ENCODE data around the gene BPNT1.
A peak's percentile ranks its signal among the peaks of the same experiment; 100 is the strongest.

BPNT1 gene

DNA sequence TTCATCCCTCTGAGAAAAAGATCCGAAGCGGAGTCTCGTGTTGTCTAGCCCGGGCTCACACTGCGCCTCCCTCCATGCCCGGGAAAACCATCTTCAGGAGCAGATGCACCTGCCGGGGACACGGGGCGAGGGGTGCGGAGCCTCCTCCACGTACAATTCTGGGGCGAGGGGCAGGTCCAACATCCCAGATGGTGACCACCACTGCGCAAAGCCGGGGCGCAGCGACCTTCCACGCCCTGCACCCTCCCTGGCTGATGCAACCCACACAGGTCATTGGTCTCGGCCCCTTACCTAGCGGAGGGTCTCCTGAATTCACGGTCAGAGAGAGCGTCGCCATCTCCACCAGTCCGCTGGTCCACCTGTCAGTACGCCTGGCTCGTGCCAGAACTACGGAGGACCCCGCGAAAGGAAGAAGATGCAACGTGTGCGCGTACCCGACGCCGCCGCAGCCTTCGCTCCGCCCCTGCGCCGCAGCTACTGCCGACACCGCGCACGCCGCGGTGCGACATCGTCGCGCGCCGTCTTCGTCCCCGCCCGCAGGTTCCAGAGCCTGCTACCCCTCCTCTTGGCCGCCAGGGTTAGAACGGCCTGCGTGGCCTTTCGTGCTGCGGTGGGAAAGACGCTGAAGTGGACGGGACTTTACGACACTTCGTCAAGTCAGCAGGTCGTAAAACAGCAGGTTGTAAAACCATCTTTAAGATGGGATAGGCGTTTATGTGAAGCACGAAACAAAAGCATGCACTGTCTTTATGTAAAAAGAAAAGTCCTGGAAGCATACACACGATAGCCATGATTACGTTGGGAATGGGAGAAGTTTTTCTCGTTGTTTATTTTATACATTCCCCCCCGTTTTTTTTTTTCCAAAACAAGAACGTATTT, 43.3 kb downstream of the BPNT1 start, which contains the start of gene EPRS1:
EPRS1 (minus strand) TSS at position 454 of the 879 bp plus-strand sequence; CDS start at position 337, 117 bp downstream.
- H3K36me3 ChIP-seq (ENCODE audit: insufficient read depth, low read length): no peaks in the 10 kb centered on the region
- H3K9me3 ChIP-seq (ENCODE audit: insufficient read depth, low read depth, low read length): no peaks in the 10 kb centered on the region
- H3K4me1 ChIP-seq (ENCODE audit: insufficient read depth, low read length, poor library complexity, severe bottlenecking): peaks cover 23% of the 10 kb centered on the region
- H3K4me2 ChIP-seq (ENCODE audit: low read depth, low read length, poor library complexity, severe bottlenecking): peak within 1 kb of the TSS; percentile 81
- H3K9ac ChIP-seq (ENCODE audit: low read depth, low read length, poor library complexity, severe bottlenecking): peak within 1 kb of the TSS; percentile 82
- no peaks in the 10 kb centered on the region for H3K9me2 ChIP-seq (replicated peaks; ENCODE audit: low read depth, low read length)
- peaks cover 55% of the 10 kb centered on the region for H3K79me2 ChIP-seq (ENCODE audit: insufficient read depth, low read length)
- no peak for TF ChIP-seq EZH2phosphoT487 (IDR thresholded peaks at IDR 0.05; ENCODE audit: borderline replicate concordance)
- TF ChIP-seq, protein P1, sequence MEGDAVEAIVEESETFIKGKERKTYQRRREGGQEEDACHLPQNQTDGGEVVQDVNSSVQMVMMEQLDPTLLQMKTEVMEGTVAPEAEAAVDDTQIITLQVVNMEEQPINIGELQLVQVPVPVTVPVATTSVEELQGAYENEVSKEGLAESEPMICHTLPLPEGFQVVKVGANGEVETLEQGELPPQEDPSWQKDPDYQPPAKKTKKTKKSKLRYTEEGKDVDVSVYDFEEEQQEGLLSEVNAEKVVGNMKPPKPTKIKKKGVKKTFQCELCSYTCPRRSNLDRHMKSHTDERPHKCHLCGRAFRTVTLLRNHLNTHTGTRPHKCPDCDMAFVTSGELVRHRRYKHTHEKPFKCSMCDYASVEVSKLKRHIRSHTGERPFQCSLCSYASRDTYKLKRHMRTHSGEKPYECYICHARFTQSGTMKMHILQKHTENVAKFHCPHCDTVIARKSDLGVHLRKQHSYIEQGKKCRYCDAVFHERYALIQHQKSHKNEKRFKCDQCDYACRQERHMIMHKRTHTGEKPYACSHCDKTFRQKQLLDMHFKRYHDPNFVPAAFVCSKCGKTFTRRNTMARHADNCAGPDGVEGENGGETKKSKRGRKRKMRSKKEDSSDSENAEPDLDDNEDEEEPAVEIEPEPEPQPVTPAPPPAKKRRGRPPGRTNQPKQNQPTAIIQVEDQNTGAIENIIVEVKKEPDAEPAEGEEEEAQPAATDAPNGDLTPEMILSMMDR (conservative IDR thresholded peaks at IDR 0.05; ENCODE audit: low read length): peak; percentile 49
- H2AFZ ChIP-seq (ENCODE audit: low read length): peak within 1 kb of the TSS; percentile 93
- H3K4me3 ChIP-seq (ENCODE audit: low read length, poor library complexity, severe bottlenecking): peak within 1 kb of the TSS; percentile 88
- H4K20me1 ChIP-seq (ENCODE audit: insufficient read depth, low read length, poor library complexity, severe bottlenecking): peaks cover 12% of the 10 kb centered on the region
- no peaks in the 10 kb centered on the region for H3K27me3 ChIP-seq (ENCODE audit: insufficient read depth, low read length, poor library complexity, severe bottlenecking)
- no peaks in the 10 kb centered on the region for H3F3A ChIP-seq (ENCODE audit: low read depth)

DNA sequence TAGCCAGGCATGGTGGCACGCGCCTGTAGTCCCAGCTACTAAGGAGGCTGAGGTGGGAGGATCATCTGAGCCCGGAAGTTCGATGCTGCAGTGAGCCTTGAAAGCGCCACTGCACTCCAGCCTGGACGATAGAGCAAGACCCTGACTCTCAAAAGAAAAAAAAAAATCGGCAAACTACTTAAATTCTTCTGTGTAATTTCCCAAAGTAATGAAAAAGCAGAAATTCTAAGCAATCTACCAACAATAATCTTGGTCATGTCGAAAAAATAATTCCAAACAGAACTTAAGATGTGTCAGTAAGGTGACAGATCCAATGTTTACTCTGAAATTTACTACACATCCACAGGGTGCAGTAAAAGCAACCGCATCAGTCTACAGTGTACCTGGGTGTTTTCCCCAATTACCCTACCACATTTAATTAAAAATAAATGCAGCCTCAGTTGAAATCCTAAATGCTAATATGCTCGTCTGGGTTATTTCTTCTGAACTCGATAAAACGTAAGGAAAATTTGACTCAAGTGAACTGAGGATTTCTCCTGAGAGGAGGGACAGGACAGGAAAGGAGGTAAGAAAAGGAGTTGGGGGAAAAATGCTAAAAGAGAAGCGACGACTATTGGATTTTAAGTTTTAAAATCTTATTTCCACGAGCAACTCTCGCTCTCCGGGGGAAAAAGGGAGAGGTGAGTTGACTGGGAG, 44.1 kb downstream of the BPNT1 start:
- Histone ChIP-seq H2AFZ (ENCODE audit: low read length) (peak overlapping the region; percentile 90), H3K27me3 (ENCODE audit: insufficient read depth, low read length, poor library complexity, severe bottlenecking) (no peaks in the 10 kb centered on the region), H3F3A (ENCODE audit: low read depth) (no peaks in the 10 kb centered on the region), H3K36me3 (ENCODE audit: insufficient read depth, low read length) (no peaks in the 10 kb centered on the region), H3K4me1 (ENCODE audit: insufficient read depth, low read length, poor library complexity, severe bottlenecking) (peaks cover 23% of the 10 kb centered on the region), H4K20me1 (ENCODE audit: insufficient read depth, low read length, poor library complexity, severe bottlenecking) (peaks cover 12% of the 10 kb centered on the region), H3K9me3 (ENCODE audit: insufficient read depth, low read depth, low read length) (no peaks in the 10 kb centered on the region), H3K4me2 (ENCODE audit: low read depth, low read length, poor library complexity, severe bottlenecking) (peak overlapping the region; percentile 81), H3K4me3 (ENCODE audit: low read length, poor library complexity, severe bottlenecking) (peak overlapping the region; percentile 88), H3K9me2 (replicated peaks; ENCODE audit: low read depth, low read length) (no peaks in the 10 kb centered on the region), H3K79me2 (ENCODE audit: insufficient read depth, low read length) (peaks cover 61% of the 10 kb centered on the region), H3K9ac (ENCODE audit: low read depth, low read length, poor library complexity, severe bottlenecking) (peak overlapping the region; percentile 82)
- TF ChIP-seq, protein P1 (conservative IDR thresholded peaks at IDR 0.05; ENCODE audit: low read length): no peak
- TF ChIP-seq EZH2phosphoT487 (IDR thresholded peaks at IDR 0.05; ENCODE audit: borderline replicate concordance): no peak

DNA sequence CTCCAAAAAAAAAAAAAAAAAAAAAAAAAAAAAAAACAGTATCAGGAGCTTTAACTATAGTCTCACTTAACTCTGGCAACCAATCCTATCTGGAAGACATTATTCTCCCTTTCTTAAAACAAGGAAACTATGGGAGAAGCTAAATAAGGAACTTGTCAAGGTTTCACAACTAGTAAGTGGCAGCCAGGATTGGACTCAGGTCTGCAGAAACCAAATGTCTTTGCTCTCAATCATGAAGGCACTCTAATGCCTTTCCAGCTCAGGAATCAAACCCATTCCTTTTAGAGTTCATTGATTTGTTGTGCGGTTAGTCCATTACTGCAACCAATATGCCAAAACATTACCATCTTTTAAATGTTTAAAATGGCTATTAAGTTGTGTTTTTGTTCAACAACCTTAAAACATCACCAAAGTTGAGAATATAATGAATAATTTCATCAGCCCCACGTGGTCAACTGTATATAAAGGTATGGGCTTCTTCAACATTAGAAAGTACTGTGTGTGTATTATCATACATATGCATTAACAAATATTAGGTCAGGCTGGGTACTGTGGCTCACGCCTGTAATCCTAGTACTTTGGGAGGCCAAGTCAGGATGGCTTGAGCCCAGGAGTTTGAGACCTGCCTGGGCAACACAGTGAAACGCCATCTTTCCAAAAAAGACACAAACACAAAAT, 44.8 kb downstream of the BPNT1 start:
- peak overlapping the region; percentile 82 for H3K9ac ChIP-seq (ENCODE audit: low read depth, low read length, poor library complexity, severe bottlenecking)
- H2AFZ ChIP-seq (ENCODE audit: low read length): no peak overlapping the region
- H3K9me2 ChIP-seq (replicated peaks; ENCODE audit: low read depth, low read length): no peaks in the 10 kb centered on the region

More for the DNA sequence above, 44.8 kb downstream of the BPNT1 start:
- no peaks in the 10 kb centered on the region for H3F3A ChIP-seq (ENCODE audit: low read depth)
- peaks cover 61% of the 10 kb centered on the region for H3K79me2 ChIP-seq (ENCODE audit: insufficient read depth, low read length)
- no peak for TF ChIP-seq EZH2phosphoT487 (IDR thresholded peaks at IDR 0.05; ENCODE audit: borderline replicate concordance)
- TF ChIP-seq, protein P1 (conservative IDR thresholded peaks at IDR 0.05; ENCODE audit: low read length): no peak
- H3K4me1 ChIP-seq (ENCODE audit: insufficient read depth, low read length, poor library complexity, severe bottlenecking): peaks cover 23% of the 10 kb centered on the region
- H3K4me3 ChIP-seq (ENCODE audit: low read length, poor library complexity, severe bottlenecking): peak overlapping the region; percentile 88
- H3K27me3 ChIP-seq (ENCODE audit: insufficient read depth, low read length, poor library complexity, severe bottlenecking): no peaks in the 10 kb centered on the region
- peak overlapping the region; percentile 81 for H3K4me2 ChIP-seq (ENCODE audit: low read depth, low read length, poor library complexity, severe bottlenecking)
- H3K36me3 ChIP-seq (ENCODE audit: insufficient read depth, low read length): no peaks in the 10 kb centered on the region; the same call in 1 of the 2 replicates
- no peaks in the 10 kb centered on the region for H3K9me3 ChIP-seq (ENCODE audit: insufficient read depth, low read depth, low read length)
- peaks cover 12% of the 10 kb centered on the region for H4K20me1 ChIP-seq (ENCODE audit: insufficient read depth, low read length, poor library complexity, severe bottlenecking)
